ENCODE data around the gene PRDM12.
A peak's percentile ranks its signal among the peaks of the same experiment; 100 is the strongest.

PRDM12 gene

GRCh38 chr9:130633336-130634190 lies 30.8 kb upstream of the PRDM12 start:
- no peaks in the 10 kb centered on the region for H3K4me1 Mint-ChIP-seq
- no peak overlapping the region for H3K4me3 Mint-ChIP-seq
- no peaks in the 10 kb centered on the region for H3K9me3 Mint-ChIP-seq
- peaks cover 8% of the 10 kb centered on the region for H3K36me3 Mint-ChIP-seq
- H3K27ac Mint-ChIP-seq = no peak overlapping the region
- no peaks in the 10 kb centered on the region for H3K27me3 Mint-ChIP-seq

- H3K36me3 Mint-ChIP-seq = peaks cover 8% of the 10 kb centered on the region
- no peaks in the 10 kb centered on the region for H3K27me3 Mint-ChIP-seq
- no peaks in the 10 kb centered on the region for H3K4me1 Mint-ChIP-seq
Observed at GRCh38 chr9:130634191-130634768, 30.1 kb upstream of the PRDM12 start.

GRCh38 chr9:130634801-130635200 lies 29.6 kb upstream of the PRDM12 start:
- H3K27me3 Mint-ChIP-seq = no peaks in the 10 kb centered on the region
- no peaks in the 10 kb centered on the region for H3K4me1 Mint-ChIP-seq
- H3K4me3 Mint-ChIP-seq = no peak overlapping the region
- H3K9me3 Mint-ChIP-seq = no peaks in the 10 kb centered on the region
- peaks cover 8% of the 10 kb centered on the region for H3K36me3 Mint-ChIP-seq
- no peak overlapping the region for H3K27ac Mint-ChIP-seq

More at GRCh38 chr9:130634191-130634768, 30.1 kb upstream of the PRDM12 start:
- H3K9me3 Mint-ChIP-seq = no peaks in the 10 kb centered on the region
- H3K27ac Mint-ChIP-seq = no peak overlapping the region
- H3K4me3 Mint-ChIP-seq = no peak overlapping the region

GRCh38 chr9:130635306-130635705 lies 29.1 kb upstream of the PRDM12 start:
- Mint-ChIP-seq H3K9me3 (no peaks in the 10 kb centered on the region), H3K4me3 (no peak overlapping the region), H3K4me1 (no peaks in the 10 kb centered on the region)

GRCh38 chr9:130635721-130636647 lies 28.4 kb upstream of the PRDM12 start:
- peaks cover 8% of the 10 kb centered on the region for H3K36me3 Mint-ChIP-seq
- H3K27ac Mint-ChIP-seq = no peak overlapping the region
- H3K9me3 Mint-ChIP-seq = no peaks in the 10 kb centered on the region
- H3K27me3 Mint-ChIP-seq = no peaks in the 10 kb centered on the region
- no peaks in the 10 kb centered on the region for H3K4me1 Mint-ChIP-seq
- H3K4me3 Mint-ChIP-seq = no peak overlapping the region

More at GRCh38 chr9:130635306-130635705, 29.1 kb upstream of the PRDM12 start:
- H3K27ac Mint-ChIP-seq = no peak overlapping the region
- peaks cover 8% of the 10 kb centered on the region for H3K36me3 Mint-ChIP-seq
- no peaks in the 10 kb centered on the region for H3K27me3 Mint-ChIP-seq

GRCh38 chr9:130636648-130637020 lies 27.8 kb upstream of the PRDM12 start:
- Mint-ChIP-seq H3K4me3 (no peak overlapping the region), H3K27me3 (no peaks in the 10 kb centered on the region), H3K27ac (no peak overlapping the region), H3K36me3 (peaks cover 8% of the 10 kb centered on the region), H3K4me1 (no peaks in the 10 kb centered on the region), H3K9me3 (no peaks in the 10 kb centered on the region)

GRCh38 chr9:130638284-130639123 lies 25.9 kb upstream of the PRDM12 start:
- H3K4me3 Mint-ChIP-seq = no peak overlapping the region
- H3K4me1 Mint-ChIP-seq = no peaks in the 10 kb centered on the region
- H3K27ac Mint-ChIP-seq = peak overlapping the region; percentile 17
- H3K36me3 Mint-ChIP-seq = peaks cover 6% of the 10 kb centered on the region
- H3K27me3 Mint-ChIP-seq = no peaks in the 10 kb centered on the region
- no peaks in the 10 kb centered on the region for H3K9me3 Mint-ChIP-seq

GRCh38 chr9:130639124-130639765 lies 25.1 kb upstream of the PRDM12 start:
- peaks cover 6% of the 10 kb centered on the region for H3K36me3 Mint-ChIP-seq
- H3K9me3 Mint-ChIP-seq = no peaks in the 10 kb centered on the region
- no peak overlapping the region for H3K27ac Mint-ChIP-seq
- no peak overlapping the region for H3K4me3 Mint-ChIP-seq
- H3K27me3 Mint-ChIP-seq = no peaks in the 10 kb centered on the region
- no peaks in the 10 kb centered on the region for H3K4me1 Mint-ChIP-seq

GRCh38 chr9:130639866-130640555 lies 24.4 kb upstream of the PRDM12 start:
- Mint-ChIP-seq H3K9me3 (no peaks in the 10 kb centered on the region), H3K27me3 (no peaks in the 10 kb centered on the region), H3K4me3 (no peak overlapping the region), H3K27ac (no peak overlapping the region), H3K36me3 (peaks cover 4% of the 10 kb centered on the region), H3K4me1 (no peaks in the 10 kb centered on the region)

GRCh38 chr9:130640681-130641080 lies 23.7 kb upstream of the PRDM12 start:
- Mint-ChIP-seq H3K36me3 (peaks cover 4% of the 10 kb centered on the region), H3K4me1 (no peaks in the 10 kb centered on the region), H3K9me3 (peaks cover 1% of the 10 kb centered on the region), H3K27ac (no peak overlapping the region), H3K27me3 (no peaks in the 10 kb centered on the region), H3K4me3 (no peak overlapping the region)

GRCh38 chr9:130642926-130643325 lies 21.5 kb upstream of the PRDM12 start:
- Mint-ChIP-seq H3K36me3 (peaks cover 3% of the 10 kb centered on the region), H3K9me3 (peaks cover 8% of the 10 kb centered on the region), H3K27me3 (peaks cover 2% of the 10 kb centered on the region), H3K4me1 (no peaks in the 10 kb centered on the region), H3K4me3 (no peak overlapping the region), H3K27ac (no peak overlapping the region)

- Mint-ChIP-seq H3K4me3 (no peak overlapping the region), H3K4me1 (no peaks in the 10 kb centered on the region), H3K27ac (no peak overlapping the region), H3K9me3 (peaks cover 1% of the 10 kb centered on the region), H3K27me3 (peaks cover 13% of the 10 kb centered on the region), H3K36me3 (no peaks in the 10 kb centered on the region)
Observed at GRCh38 chr9:130651221-130651620, 13.2 kb upstream of the PRDM12 start.

GRCh38 chr9:130651752-130652151 lies 12.6 kb upstream of the PRDM12 start:
- H3K9me3 Mint-ChIP-seq = no peaks in the 10 kb centered on the region
- H3K36me3 Mint-ChIP-seq = no peaks in the 10 kb centered on the region
- H3K27ac Mint-ChIP-seq = no peak overlapping the region
- H3K4me1 Mint-ChIP-seq = no peaks in the 10 kb centered on the region
- H3K4me3 Mint-ChIP-seq = no peak overlapping the region
- H3K27me3 Mint-ChIP-seq = peaks cover 13% of the 10 kb centered on the region

GRCh38 chr9:130654879-130655278 lies 9.5 kb upstream of the PRDM12 start:
- Mint-ChIP-seq H3K36me3 (no peaks in the 10 kb centered on the region), H3K27me3 (peaks cover 32% of the 10 kb centered on the region)

More at GRCh38 chr9:130654879-130655278, 9.5 kb upstream of the PRDM12 start:
- Mint-ChIP-seq H3K27ac (no peak overlapping the region), H3K4me3 (no peak overlapping the region), H3K4me1 (peaks cover 3% of the 10 kb centered on the region), H3K9me3 (no peaks in the 10 kb centered on the region)
